ENCODE measurements around the gene KLHL42. TPM values are rescaled to one million over a fixed set of nuclear protein-coding genes. Genes with fewer than 3 reads are reported as not detected.
"Not testable (repeated sequence)": the region's sequence is repeated elsewhere in the genome, so short reads cannot be mapped to it uniquely, and the experiment has no call there.

KLHL42 gene
- total and polyA plus RNA-seq, 9 of the 15 experiments (the other 6 are each of a cell fraction or from before 2014, with no cell fraction given): 1.5 to 11.8 (median 9.6) TPM

- H3K9me1 ChIP-seq (ENCODE audit: control insufficient read depth, insufficient read depth, low read length); H3K27ac ChIP-seq (ENCODE audit: extremely low read depth, low read depth, low read length); H3K4me3 ChIP-seq; H3K9me3 ChIP-seq (replicated peaks; ENCODE audit: control insufficient read depth, insufficient read depth, low read depth, low read length); H3K4me1 ChIP-seq (replicated peaks in 1 of 2; ENCODE audit: control insufficient read depth in 2 of 2, insufficient read depth in 2 of 2, low read length in 2 of 2); FAIRE-seq; CTCF ChIA-PET (ENCODE audit: low intra/inter-chr PET ratio); DNase-seq (ENCODE audit: extremely low read depth in 1 of 4, low spot score in 3 of 4); ATAC-seq; H3K9ac ChIP-seq (ENCODE audit: insufficient read depth in 1 of 2, low read depth in 2 of 2, low read length in 2 of 2); H2AFZ ChIP-seq (ENCODE audit: low read depth, low read length); H4K20me1 ChIP-seq (replicated peaks; ENCODE audit: control insufficient read depth, insufficient read depth, low read length); BruUV-seq (replicated peaks); H3K27me3 ChIP-seq (ENCODE audit: control insufficient read depth in 2 of 2, insufficient read depth in 2 of 2, low read length in 2 of 2); intact Hi-C loops (cut with micrococcal nuclease); H3K79me2 ChIP-seq (ENCODE audit: control insufficient read depth, insufficient read depth, low read length); H3K4me2 ChIP-seq (ENCODE audit: insufficient read depth, low read length): not testable (repeated sequence)
- WGBS (ENCODE audit: insufficient coverage, low coverage, missing lambda C conversion rate): 80% methylated on average over 1 of the region's 1 CpG
- in situ Hi-C loops (cut with MboI): loop anchor here (10.0 kb wide), 1 partner anchor 419 kb away; no protein-coding TSS in a partner anchor
- POLR2A ChIA-PET: interaction anchor here (1.3 kb wide), 1 partner anchor 10 kb away, joined by 7 read pairs; no protein-coding TSS in a partner anchor
- TF ChIP-seq NFIC (IDR thresholded peaks at IDR 0.05): peak; percentile 87
- peaks cover 68% of the 10 kb centered on the region for H3K36me3 ChIP-seq (ENCODE audit: control insufficient read depth, insufficient read depth, low read length)
Observed at GRCh38 chr12:27745734-27746133, 34.3 kb upstream of the KLHL42 start.

DNA sequence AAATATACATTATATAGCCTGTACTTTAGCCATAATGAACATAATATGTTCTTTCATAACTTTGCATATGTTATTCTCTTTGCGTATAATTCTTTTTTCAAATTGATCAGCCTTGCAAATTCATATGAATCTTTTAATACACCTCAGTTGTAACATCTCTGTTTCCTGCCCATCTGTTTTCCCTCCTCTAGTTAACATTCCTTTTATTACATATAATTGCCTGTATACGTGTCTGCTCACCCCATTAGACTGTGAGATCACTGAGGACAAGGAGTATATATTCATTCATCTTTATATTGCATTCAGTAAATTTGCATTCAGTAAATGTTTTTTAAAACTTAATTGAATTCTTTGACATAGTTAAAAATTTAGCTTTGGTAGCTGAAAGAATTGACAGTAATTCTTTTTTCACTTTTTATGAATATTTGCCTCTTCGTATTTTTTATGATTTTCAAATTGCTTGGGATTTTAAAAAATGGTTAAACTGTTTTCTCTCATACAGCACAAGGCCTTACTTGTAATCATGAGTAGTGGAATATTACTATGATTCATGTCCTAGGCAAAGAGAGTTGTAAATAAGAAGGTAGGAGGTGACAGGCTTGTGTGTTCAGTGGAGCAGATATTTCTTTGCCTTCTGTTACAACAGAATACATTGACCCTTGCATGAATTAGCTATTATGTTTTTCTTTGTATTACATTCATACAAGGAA is 32.8 kb upstream of the KLHL42 start:
- in situ Hi-C loops (cut with MboI): loop anchor here (10.0 kb wide), 1 partner anchor 418 kb away; no protein-coding TSS in a partner anchor
- H3K4me3 ChIP-seq: no peak overlapping the region
- H3K27me3 ChIP-seq (ENCODE audit: control insufficient read depth in 2 of 2, insufficient read depth in 2 of 2, low read length in 2 of 2): no peaks in the 10 kb centered on the region
- ChIA-PET CTCF (ENCODE audit: low intra/inter-chr PET ratio) (no interaction called here), POLR2A (interaction anchor here (0.9 to 1.3 kb wide), 2 partner anchors 8 to 25 kb away, joined by 3 to 7 read pairs; no protein-coding TSS in a partner anchor)
- BruUV-seq (replicated peaks): no TSS peak
- 86% methylated on average over 3 of the region's 3 CpGs for WGBS (ENCODE audit: insufficient coverage, low coverage, missing lambda C conversion rate)
- H2AFZ ChIP-seq (ENCODE audit: low read depth, low read length): no peak overlapping the region
- ATAC-seq: no peak
- TF ChIP-seq TCF3 (CRISPR knock-in tag; IDR thresholded peaks at IDR 0.05): no peak
- no peak for TF ChIP-seq ZNF174 (CRISPR knock-in tag; IDR thresholded peaks at IDR 0.05)
- no peak for TF ChIP-seq HMGN3 (IDR thresholded peaks at IDR 0.05; ENCODE audit: borderline replicate concordance, extremely low read depth, insufficient read length, low read depth, low read length)
- TF ChIP-seq ILK (tag; IDR thresholded peaks at IDR 0.05; ENCODE audit: borderline replicate concordance, low read depth): no peak
- no peak for TF ChIP-seq SAFB (IDR thresholded peaks at IDR 0.05; ENCODE audit: borderline replicate concordance, low read depth, low read length)
- TF ChIP-seq KLF1 (tag; IDR thresholded peaks at IDR 0.05): no peak
- no peak for TF ChIP-seq WHSC1 (IDR thresholded peaks at IDR 0.05; ENCODE audit: low read length)
- no peak for TF ChIP-seq FOXP1 (CRISPR knock-in tag; IDR thresholded peaks at IDR 0.05)
- no peak for TF ChIP-seq TCF7L2 (IDR thresholded peaks at IDR 0.05; ENCODE audit: low read depth, low read length)
- TF ChIP-seq EP300 (IDR thresholded peaks at IDR 0.05; ENCODE audit: low read length): no peak
- TF ChIP-seq RBM22 (IDR thresholded peaks at IDR 0.05; ENCODE audit: low read depth, low read length, poor library complexity, severe bottlenecking): no peak
- TF ChIP-seq ZNF133 (CRISPR knock-in tag; IDR thresholded peaks at IDR 0.05): no peak
- no peak for TF ChIP-seq BCL6 (CRISPR knock-in tag; IDR thresholded peaks at IDR 0.05)
- intact Hi-C loops (cut with micrococcal nuclease): no loop called here
- H3K36me3 ChIP-seq (ENCODE audit: control insufficient read depth, insufficient read depth, low read length): peaks cover 70% of the 10 kb centered on the region
- no peak for DNase-seq (ENCODE audit: extremely low read depth in 1 of 4, low spot score in 3 of 4)
- H3K9me1 ChIP-seq (ENCODE audit: control insufficient read depth, insufficient read depth, low read length): no peaks in the 10 kb centered on the region
- H3K9me3 ChIP-seq (replicated peaks; ENCODE audit: control insufficient read depth, insufficient read depth, low read depth, low read length): no peaks in the 10 kb centered on the region
- peaks cover 5 to 8% of the 10 kb centered on the region in 2 experiments; a peak in 3 of 5 replicates for H3K4me1 ChIP-seq (replicated peaks in 1 of 2; ENCODE audit: control insufficient read depth in 2 of 2, insufficient read depth in 2 of 2, low read length in 2 of 2)
- peaks cover 8% of the 10 kb centered on the region; the same call in 2 of the 3 replicates for H3K79me2 ChIP-seq (ENCODE audit: control insufficient read depth, insufficient read depth, low read length)
- H3K4me2 ChIP-seq (ENCODE audit: insufficient read depth, low read length): no peak overlapping the region
- no peak overlapping the region for H3K27ac ChIP-seq (ENCODE audit: extremely low read depth, low read depth, low read length)
- H4K20me1 ChIP-seq (replicated peaks; ENCODE audit: control insufficient read depth, insufficient read depth, low read length): no peaks in the 10 kb centered on the region
- H3K9ac ChIP-seq (ENCODE audit: insufficient read depth in 1 of 2, low read depth in 2 of 2, low read length in 2 of 2): no peak overlapping the region
- no peak for FAIRE-seq

All from K562 (cell line).